ENCODE data around the gene ERCC6. TPM values are rescaled to one million over a fixed set of nuclear protein-coding genes. Genes with fewer than 3 reads are reported as not detected.

ERCC6 gene
- total RNA-seq, 1 donor from 2014 or later: 10.5 TPM

Other genes starting within 250 kb of the ERCC6 start
- gene C10orf71, start 240.0 kb downstream of the ERCC6 start, total RNA-seq: not detected in 2 replicates
- gene DRGX, start 143.0 kb downstream of the ERCC6 start, total RNA-seq: not detected in 2 replicates
- gene SLC18A3, start 71.2 kb upstream of the ERCC6 start, total RNA-seq: not detected in 2 replicates
- gene CHAT, start 74.9 kb upstream of the ERCC6 start, total RNA-seq: not detected in 2 replicates
- not detected in 2 replicates for gene C10orf53, start 140.5 kb upstream of the ERCC6 start, total RNA-seq
- 0.13 and 1.0 TPM in 2 replicates for gene OGDHL, start 223.2 kb upstream of the ERCC6 start, total RNA-seq